ENCODE results near the gene DLK1. TPM values are rescaled to one million over a fixed set of nuclear protein-coding genes. Genes with fewer than 3 reads are reported as not detected.

DLK1 gene
- total and polyA plus RNA-seq, 2 of the 4 experiments (the other 2 are of a cell fraction), result under 0.01 to 0.07 TPM

DNA sequence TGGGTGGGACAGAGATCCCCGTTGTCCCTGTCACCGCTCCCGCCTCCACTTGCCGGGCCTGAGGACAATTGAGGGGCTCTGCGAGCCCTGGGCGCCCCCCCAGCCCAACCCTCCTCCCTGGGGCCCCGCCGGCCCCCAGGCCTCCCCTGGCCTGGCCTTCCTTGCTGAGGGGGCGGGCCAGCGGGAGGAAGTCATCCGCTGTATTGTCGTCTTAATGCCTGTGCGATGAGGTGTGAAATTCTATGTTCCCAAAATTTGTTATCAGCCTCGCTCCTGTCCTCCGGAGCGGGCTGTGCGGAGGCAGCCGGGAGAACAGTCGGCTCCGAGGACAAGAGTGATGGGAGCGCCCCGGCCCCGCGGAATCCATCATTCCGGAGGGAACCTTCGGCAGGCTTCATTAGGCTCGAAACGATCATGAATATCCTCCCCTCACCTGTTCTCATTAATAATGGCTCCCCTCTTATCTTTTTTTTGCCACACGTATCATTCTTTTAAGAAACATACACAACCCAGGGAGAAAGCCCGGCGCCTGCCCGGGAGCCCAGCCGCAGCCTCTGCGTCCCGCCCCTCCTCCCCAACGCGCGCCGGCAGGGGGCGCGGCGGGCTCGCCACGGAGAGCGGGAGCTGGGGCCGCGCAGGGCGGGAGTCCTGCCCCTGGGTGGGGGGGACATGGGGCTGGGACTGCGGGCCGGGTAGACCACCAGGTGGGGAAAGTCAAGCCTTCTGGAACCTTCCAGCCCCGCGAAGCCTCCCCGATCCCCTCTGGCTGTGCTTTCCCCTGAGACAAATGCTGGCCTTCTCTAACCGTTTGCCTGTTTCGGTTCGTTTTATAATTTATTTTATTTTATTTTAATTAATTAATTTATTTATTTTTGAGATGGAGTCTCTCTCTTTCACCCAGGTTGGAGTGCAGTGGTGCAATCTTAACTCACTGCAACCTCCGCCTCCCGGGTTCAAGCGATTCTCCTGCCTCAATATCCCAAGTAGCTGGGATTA lies 17.1 kb upstream of the DLK1 start:
- H2BK15ac ChIP-seq (ENCODE audit: low read depth, low read length), result no peak overlapping the region
- no TSS peak for BruUV-seq (replicated peaks)
- H3K4me2 ChIP-seq (ENCODE audit: low read depth, low read length), result peak overlapping the region; percentile 48; the same call in 1 of the 2 replicates
- no peaks in the 10 kb centered on the region for H4K20me1 ChIP-seq (ENCODE audit: insufficient read depth, low read length)
- peak overlapping the region; percentile 67 for H2AFZ ChIP-seq (replicated peaks; ENCODE audit: low read length, poor library complexity)
- no peak overlapping the region for H2BK120ac ChIP-seq (ENCODE audit: low read depth, low read length)
- dilution Hi-C loops (cut with HindIII; ENCODE audit: low sequenced_read_pairs, unreplicated experiment) (no loop called here), in situ Hi-C loops (cut with MboI; ENCODE audit: low sequenced_read_pairs) (loop anchor here (25.0 kb wide), 1 partner anchor 528 kb away; no protein-coding TSS in a partner anchor), intact Hi-C loops (cut with micrococcal nuclease) (loop anchor here (2.0 kb wide), 1 partner anchor 191 kb away; no protein-coding TSS in a partner anchor)
- no peak overlapping the region for H2BK5ac ChIP-seq (ENCODE audit: low read depth, low read length, poor library complexity, severe bottlenecking)
- no peak overlapping the region for H4K5ac ChIP-seq (ENCODE audit: low read depth, low read length)
- no peak overlapping the region for H4K8ac ChIP-seq (ENCODE audit: low read depth in 2 of 2, low read length in 2 of 2)
- H3K9me1 ChIP-seq (ENCODE audit: insufficient read depth, low read length), result peaks cover 2% of the 10 kb centered on the region; the same call in 1 of the 2 replicates
- no peak overlapping the region; the same call in 1 of the 2 replicates for H2AK5ac ChIP-seq (ENCODE audit: low read depth, low read length)
- no peaks in the 10 kb centered on the region; the same call in 1 of the 2 replicates for H3K4me1 ChIP-seq (ENCODE audit: control insufficient read depth, insufficient read depth, low read length)
- no peak overlapping the region for H2BK20ac ChIP-seq (ENCODE audit: low read depth, low read length)
- no peak overlapping the region for H3K18ac ChIP-seq (ENCODE audit: low read depth, low read length)
- ATAC-seq (ENCODE audit: low read depth) (peak; percentile 93), DNase-seq (peak; percentile 10)
- H3K9me3 ChIP-seq (ENCODE audit: control insufficient read depth, insufficient read depth, low read length), result no peaks in the 10 kb centered on the region
- no peak overlapping the region for H3K27ac ChIP-seq (ENCODE audit: insufficient read depth, low read length)
- 16% methylated on average over 15 of the region's 59 CpGs; no CpG with 5 or more reads in 1 of the 2 experiments for WGBS, 2 experiments (ENCODE audit: extremely low coverage in 2 of 2, insufficient read length in 1 of 2)
- no peak overlapping the region for H2AK9ac ChIP-seq (replicated peaks; ENCODE audit: low read depth, low read length, poor library complexity)
- H3K4me3 ChIP-seq (ENCODE audit: insufficient read depth, low read depth, low read length), result no peak overlapping the region
- peaks cover 47% of the 10 kb centered on the region for H3K27me3 ChIP-seq (ENCODE audit: control insufficient read depth, insufficient read depth, low read length)
- no peak overlapping the region for H4K91ac ChIP-seq (ENCODE audit: insufficient read depth, low read depth, low read length)
- no peak overlapping the region for H3K23ac ChIP-seq (ENCODE audit: low read depth, low read length)
- no peak overlapping the region for H3K9ac ChIP-seq (ENCODE audit: low read depth, low read length)
- no peaks in the 10 kb centered on the region for H3K36me3 ChIP-seq (ENCODE audit: control insufficient read depth, insufficient read depth, low read length)
- H3K14ac ChIP-seq (replicated peaks; ENCODE audit: low read depth, low read length), result no peak overlapping the region
- no peak overlapping the region for H3K56ac ChIP-seq (ENCODE audit: extremely low read depth, insufficient read depth, low read length)
- H3K79me1 ChIP-seq (ENCODE audit: low read depth in 1 of 2, low read length in 2 of 2), result no peaks in the 10 kb centered on the region
- no peak overlapping the region for H3K4ac ChIP-seq (ENCODE audit: low read depth, low read length)
- POLR2A ChIA-PET (ENCODE audit: unreplicated experiment), result no interaction called here
- TF ChIP-seq RCOR1 (IDR thresholded peaks at IDR 0.05; ENCODE audit: insufficient replicate concordance, low read length), result no peak
- TF ChIP-seq MAZ (IDR thresholded peaks at IDR 0.05; ENCODE audit: borderline replicate concordance, low read depth, low read length), result peak; percentile 49; the same call in 1 of the 2 replicates
- TF ChIP-seq POLR2A (IDR thresholded peaks at IDR 0.05; ENCODE audit: low read depth, low read length), result no peak
- TF ChIP-seq NFE2L2 (IDR thresholded peaks at IDR 0.05; ENCODE audit: low read depth, low read length), result no peak
- no peak for TF ChIP-seq MAFK (IDR thresholded peaks at IDR 0.05; ENCODE audit: low read depth, low read length)
- TF ChIP-seq, protein P1, sequence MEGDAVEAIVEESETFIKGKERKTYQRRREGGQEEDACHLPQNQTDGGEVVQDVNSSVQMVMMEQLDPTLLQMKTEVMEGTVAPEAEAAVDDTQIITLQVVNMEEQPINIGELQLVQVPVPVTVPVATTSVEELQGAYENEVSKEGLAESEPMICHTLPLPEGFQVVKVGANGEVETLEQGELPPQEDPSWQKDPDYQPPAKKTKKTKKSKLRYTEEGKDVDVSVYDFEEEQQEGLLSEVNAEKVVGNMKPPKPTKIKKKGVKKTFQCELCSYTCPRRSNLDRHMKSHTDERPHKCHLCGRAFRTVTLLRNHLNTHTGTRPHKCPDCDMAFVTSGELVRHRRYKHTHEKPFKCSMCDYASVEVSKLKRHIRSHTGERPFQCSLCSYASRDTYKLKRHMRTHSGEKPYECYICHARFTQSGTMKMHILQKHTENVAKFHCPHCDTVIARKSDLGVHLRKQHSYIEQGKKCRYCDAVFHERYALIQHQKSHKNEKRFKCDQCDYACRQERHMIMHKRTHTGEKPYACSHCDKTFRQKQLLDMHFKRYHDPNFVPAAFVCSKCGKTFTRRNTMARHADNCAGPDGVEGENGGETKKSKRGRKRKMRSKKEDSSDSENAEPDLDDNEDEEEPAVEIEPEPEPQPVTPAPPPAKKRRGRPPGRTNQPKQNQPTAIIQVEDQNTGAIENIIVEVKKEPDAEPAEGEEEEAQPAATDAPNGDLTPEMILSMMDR (conservative IDR thresholded peaks at IDR 0.05; ENCODE audit: low read depth, low read length), result peak; percentile 56
- no peak for TF ChIP-seq MXI1 (IDR thresholded peaks at IDR 0.05; ENCODE audit: borderline replicate concordance, low read depth, low read length)
- TF ChIP-seq FOS (IDR thresholded peaks at IDR 0.05; ENCODE audit: low read depth, low read length), result no peak
- TF ChIP-seq RFX5 (IDR thresholded peaks at IDR 0.05; ENCODE audit: low read depth, low read length), result no peak
- peak; percentile 42 for TF ChIP-seq SMC3 (IDR thresholded peaks at IDR 0.05; ENCODE audit: low read depth, low read length)
- TF ChIP-seq CEBPB (IDR thresholded peaks at IDR 0.05; ENCODE audit: low read depth, low read length), result no peak
- peak; percentile 59 for TF ChIP-seq RAD21 (IDR thresholded peaks at IDR 0.05; ENCODE audit: low read length)
- TF ChIP-seq CHD1 (IDR thresholded peaks at IDR 0.05; ENCODE audit: low read depth, low read length), result no peak
- TF ChIP-seq, protein P2, sequence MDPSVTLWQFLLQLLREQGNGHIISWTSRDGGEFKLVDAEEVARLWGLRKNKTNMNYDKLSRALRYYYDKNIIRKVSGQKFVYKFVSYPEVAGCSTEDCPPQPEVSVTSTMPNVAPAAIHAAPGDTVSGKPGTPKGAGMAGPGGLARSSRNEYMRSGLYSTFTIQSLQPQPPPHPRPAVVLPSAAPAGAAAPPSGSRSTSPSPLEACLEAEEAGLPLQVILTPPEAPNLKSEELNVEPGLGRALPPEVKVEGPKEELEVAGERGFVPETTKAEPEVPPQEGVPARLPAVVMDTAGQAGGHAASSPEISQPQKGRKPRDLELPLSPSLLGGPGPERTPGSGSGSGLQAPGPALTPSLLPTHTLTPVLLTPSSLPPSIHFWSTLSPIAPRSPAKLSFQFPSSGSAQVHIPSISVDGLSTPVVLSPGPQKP (IDR thresholded peaks at IDR 0.05; ENCODE audit: borderline replicate concordance, low read depth, low read length), result no peak
- CTCF ChIA-PET, result interaction anchor here (0.7 to 1.0 kb wide), 4 partner anchors 16 to 131 kb away, joined by 3 to 4 read pairs (median 3); no protein-coding TSS in a partner anchor
